SU-DHL-6 (cell line): ENCODE results near the gene MYL3.

ENCODE experiments used
- EZH2phosphoT487 ChIP-seq: fragments of 200-600 bp; sonication (generic), shearing (Covaris generic); conservative IDR thresholded peaks from 2 replicates; pipeline ENCODE4 v1.6.1; 2018; ENCODE audit warnings: mild to moderate bottlenecking, antibody characterized with exemption, low read length, moderate library complexity, mixed read lengths
- TF ChIP-seq, protein P1 (sequence below): fragments of 200-600 bp; sonication (generic); IDR thresholded peaks from one replicate; pipeline ENCODE4 v1.5.1; 2017; ENCODE audit warnings: antibody characterized with exemption, mild to moderate bottlenecking, low read length, moderate library complexity; ENCODE audit not compliant: insufficient read depth, poor library complexity, severe bottlenecking

DNA sequence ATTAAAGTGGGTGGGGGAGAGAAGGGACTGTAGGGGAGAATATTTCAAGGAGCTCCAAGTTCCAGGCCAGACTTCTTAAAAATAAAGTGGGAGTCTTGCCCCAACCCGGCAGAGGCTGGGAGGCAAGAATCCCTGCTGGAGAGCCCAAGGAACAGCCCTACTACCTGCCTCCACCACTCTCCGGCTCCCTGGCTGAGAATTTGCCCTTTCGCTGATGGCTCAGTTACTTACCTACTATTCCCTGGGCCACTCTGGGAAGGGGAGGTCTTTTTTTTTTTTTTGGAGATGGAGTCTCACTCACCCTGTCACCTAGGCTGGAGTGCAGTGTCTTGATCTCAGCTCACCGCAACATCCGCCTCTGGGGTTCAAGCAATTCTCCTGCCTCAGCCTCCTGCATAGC is 15.5 kb downstream of the MYL3 start:
- TF ChIP-seq, protein P1, sequence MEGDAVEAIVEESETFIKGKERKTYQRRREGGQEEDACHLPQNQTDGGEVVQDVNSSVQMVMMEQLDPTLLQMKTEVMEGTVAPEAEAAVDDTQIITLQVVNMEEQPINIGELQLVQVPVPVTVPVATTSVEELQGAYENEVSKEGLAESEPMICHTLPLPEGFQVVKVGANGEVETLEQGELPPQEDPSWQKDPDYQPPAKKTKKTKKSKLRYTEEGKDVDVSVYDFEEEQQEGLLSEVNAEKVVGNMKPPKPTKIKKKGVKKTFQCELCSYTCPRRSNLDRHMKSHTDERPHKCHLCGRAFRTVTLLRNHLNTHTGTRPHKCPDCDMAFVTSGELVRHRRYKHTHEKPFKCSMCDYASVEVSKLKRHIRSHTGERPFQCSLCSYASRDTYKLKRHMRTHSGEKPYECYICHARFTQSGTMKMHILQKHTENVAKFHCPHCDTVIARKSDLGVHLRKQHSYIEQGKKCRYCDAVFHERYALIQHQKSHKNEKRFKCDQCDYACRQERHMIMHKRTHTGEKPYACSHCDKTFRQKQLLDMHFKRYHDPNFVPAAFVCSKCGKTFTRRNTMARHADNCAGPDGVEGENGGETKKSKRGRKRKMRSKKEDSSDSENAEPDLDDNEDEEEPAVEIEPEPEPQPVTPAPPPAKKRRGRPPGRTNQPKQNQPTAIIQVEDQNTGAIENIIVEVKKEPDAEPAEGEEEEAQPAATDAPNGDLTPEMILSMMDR = no peak
- TF ChIP-seq EZH2phosphoT487 = no peak
